ENCODE results near the gene PTPN5. TPM values are rescaled to one million over a fixed set of nuclear protein-coding genes. Genes with fewer than 3 reads are reported as not detected.

Gene PTPN5
- total RNA-seq, 1 experiment from 2014 or later: 1.4 TPM

- Histone ChIP-seq H2AFZ (ENCODE audit: low read length) (no peak overlapping the region), H3K27me3 (ENCODE audit: insufficient read depth, low read length) (no peaks in the 10 kb centered on the region), H3K27ac (ENCODE audit: insufficient read length, low read depth, low read length) (no peak overlapping the region), H2BK12ac (ENCODE audit: insufficient read length, low read depth, low read length) (no peak overlapping the region), H3K79me2 (ENCODE audit: insufficient read depth, low read length) (no peaks in the 10 kb centered on the region), H2AK5ac (ENCODE audit: insufficient read length, low read length) (no peak overlapping the region), H4K91ac (ENCODE audit: insufficient read length, low read depth, low read length) (no peak overlapping the region), H3K18ac (ENCODE audit: insufficient read length, low read depth, low read length) (no peak overlapping the region), H4K8ac (replicated peaks; ENCODE audit: insufficient read length, low read depth, low read length) (no peak overlapping the region), H3T11ph (ENCODE audit: low read length) (no peak overlapping the region), H3K14ac (ENCODE audit: insufficient read depth, low read length) (no peak overlapping the region), H4K20me1 (ENCODE audit: control insufficient read depth, insufficient read depth, insufficient read length) (peaks cover 2% of the 10 kb centered on the region), H3K9ac (ENCODE audit: extremely low read depth, insufficient read length, low read length) (no peak overlapping the region), H2BK120ac (ENCODE audit: low read depth, low read length, poor library complexity, severe bottlenecking) (no peak overlapping the region), H4K5ac (ENCODE audit: insufficient read length, low read depth, low read length) (no peak overlapping the region), H2BK5ac (ENCODE audit: insufficient read length, low read length) (no peak overlapping the region), H3K4me2 (ENCODE audit: insufficient read depth, insufficient read length, low read length) (no peak overlapping the region), H2BK15ac (ENCODE audit: low read depth, low read length) (no peak overlapping the region), H3K9me3 (ENCODE audit: control insufficient read depth, low read depth, low read length) (no peaks in the 10 kb centered on the region), H3K4ac (ENCODE audit: low read depth, low read length) (no peak overlapping the region), H3K4me1 (ENCODE audit: insufficient read depth, low read length) (peaks cover 6% of the 10 kb centered on the region; the same call in 1 of the 2 replicates), H3K23ac (ENCODE audit: insufficient read length, low read depth, low read length) (no peak overlapping the region), H3K79me1 (ENCODE audit: insufficient read depth, low read depth, low read length, poor library complexity, severe bottlenecking) (no peaks in the 10 kb centered on the region), H3K56ac (ENCODE audit: insufficient read length, low read depth, low read length) (no peak overlapping the region), H3K23me2 (ENCODE audit: insufficient read length, low read depth, low read length, poor library complexity, severe bottlenecking) (no peaks in the 10 kb centered on the region), H2BK20ac (ENCODE audit: low read depth, low read length, poor library complexity, severe bottlenecking) (no peak overlapping the region)
- Mint-ChIP-seq H3K4me3 (no peak overlapping the region), H3K4me1 (peaks cover 40 to 48% of the 10 kb centered on the region in 2 experiments), H3K9me3 (no peaks in the 10 kb centered on the region; a peak in 1 of 5 replicates), H3K36me3 (ENCODE audit: insufficient read depth in 1 of 3, low read depth in 3 of 3) (no peaks in the 10 kb centered on the region), H3K27ac (no peak overlapping the region), H3K27me3 (ENCODE audit: low read depth) (peaks cover 12% of the 10 kb centered on the region)
- no CpG with 5 or more reads among the region's 6 CpGs for WGBS (ENCODE audit: extremely low coverage, insufficient read length, low lambda C conversion rate)
- no peak for DNase-seq
- TF ChIP-seq, protein P1, sequence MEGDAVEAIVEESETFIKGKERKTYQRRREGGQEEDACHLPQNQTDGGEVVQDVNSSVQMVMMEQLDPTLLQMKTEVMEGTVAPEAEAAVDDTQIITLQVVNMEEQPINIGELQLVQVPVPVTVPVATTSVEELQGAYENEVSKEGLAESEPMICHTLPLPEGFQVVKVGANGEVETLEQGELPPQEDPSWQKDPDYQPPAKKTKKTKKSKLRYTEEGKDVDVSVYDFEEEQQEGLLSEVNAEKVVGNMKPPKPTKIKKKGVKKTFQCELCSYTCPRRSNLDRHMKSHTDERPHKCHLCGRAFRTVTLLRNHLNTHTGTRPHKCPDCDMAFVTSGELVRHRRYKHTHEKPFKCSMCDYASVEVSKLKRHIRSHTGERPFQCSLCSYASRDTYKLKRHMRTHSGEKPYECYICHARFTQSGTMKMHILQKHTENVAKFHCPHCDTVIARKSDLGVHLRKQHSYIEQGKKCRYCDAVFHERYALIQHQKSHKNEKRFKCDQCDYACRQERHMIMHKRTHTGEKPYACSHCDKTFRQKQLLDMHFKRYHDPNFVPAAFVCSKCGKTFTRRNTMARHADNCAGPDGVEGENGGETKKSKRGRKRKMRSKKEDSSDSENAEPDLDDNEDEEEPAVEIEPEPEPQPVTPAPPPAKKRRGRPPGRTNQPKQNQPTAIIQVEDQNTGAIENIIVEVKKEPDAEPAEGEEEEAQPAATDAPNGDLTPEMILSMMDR (conservative IDR thresholded peaks at IDR 0.05): no peak
These were observed 15.3 kb downstream of the PTPN5 start for GRCh38 chr11:18776324-18776723.

All from H9 (cell line).